NCI-H2171 treated with DMSO at 0.1 percent for 48 hours (cell line): Measurements from ENCODE around the gene CDCA8.
A peak's percentile ranks its signal among the peaks of the same experiment; 100 is the strongest.
"Not testable (repeated sequence)": the region's sequence is repeated elsewhere in the genome, so short reads cannot be mapped to it uniquely, and the experiment has no call there.

Experiments used
- DNase-seq: peaks from one replicate; lab custom pipeline; 2025; lab: John Stamatoyannopoulos, UW

The CDCA8 gene

GRCh38 chr1:37718181-37718900 is 26.0 kb downstream of the CDCA8 start:
- DNase-seq, result no peak

GRCh38 chr1:37718901-37719571 is 26.7 kb downstream of the CDCA8 start:
- no peak for DNase-seq

- no peak for DNase-seq
Observed at GRCh38 chr1:37719572-37720195, 27.4 kb downstream of the CDCA8 start.

GRCh38 chr1:37720231-37721130 is 28.2 kb downstream of the CDCA8 start:
- DNase-seq, result no peak

GRCh38 chr1:37721565-37721964 is 29.2 kb downstream of the CDCA8 start:
- no peak for DNase-seq

- DNase-seq, result no peak
Observed at GRCh38 chr1:37722181-37723071, 30.1 kb downstream of the CDCA8 start.

GRCh38 chr1:37723072-37723389 is 30.7 kb downstream of the CDCA8 start:
- no peak for DNase-seq

- DNase-seq, result no peak
Observed at GRCh38 chr1:37723390-37724078, 31.2 kb downstream of the CDCA8 start.

GRCh38 chr1:37724575-37724974 is 32.3 kb downstream of the CDCA8 start:
- no peak for DNase-seq

- no peak for DNase-seq
Observed at GRCh38 chr1:37725851-37726613, 33.7 kb downstream of the CDCA8 start.

- no peak for DNase-seq
Observed at GRCh38 chr1:37726751-37727585, 34.7 kb downstream of the CDCA8 start.

GRCh38 chr1:37728416-37728815 is 36.1 kb downstream of the CDCA8 start:
- no peak for DNase-seq

- peak; percentile 16 for DNase-seq
Observed at GRCh38 chr1:37730376-37730775, 38.1 kb downstream of the CDCA8 start.

- no peak for DNase-seq
Observed at GRCh38 chr1:37731312-37732019, 39.1 kb downstream of the CDCA8 start.

GRCh38 chr1:37732111-37732780 is 39.9 kb downstream of the CDCA8 start:
- DNase-seq, result no peak

- no peak for DNase-seq
Observed at GRCh38 chr1:37734629-37735591, 42.6 kb downstream of the CDCA8 start.

- DNase-seq, result not testable (repeated sequence)
Observed at GRCh38 chr1:37737975-37738374, 45.7 kb downstream of the CDCA8 start.
